ENCODE results near the gene ZFPM1. TPM values are rescaled to one million over a fixed set of nuclear protein-coding genes. Genes with fewer than 3 reads are reported as not detected.

ZFPM1 gene
- total and polyA plus RNA-seq, 2 of the 8 experiments (the other 6 are each of a cell fraction or from before 2014, with no cell fraction given), result 0.74 to 4.8 TPM

GRCh38 chr16:88504489-88505404 lies 51.7 kb downstream of the ZFPM1 start:
- no peak overlapping the region for H3K9ac ChIP-seq (replicated peaks in 1 of 4; ENCODE audit: extremely low read depth in 1 of 4, low read depth in 3 of 4, low read length in 3 of 4)
- H4K5ac ChIP-seq (ENCODE audit: insufficient read length, low read depth, low read length), result no peak overlapping the region
- no peaks in the 10 kb centered on the region; a peak in 1 of 7 replicates for H3K4me1 ChIP-seq (replicated peaks in 1 of 4; ENCODE audit: control insufficient read depth in 3 of 4, insufficient read depth in 4 of 4, low read length in 3 of 4)
- CTCF ChIA-PET (ENCODE audit: partially characterized antibody), result interaction anchor here (1.0 to 2.6 kb wide), 19 partner anchors 10 to 72 kb away, joined by 3 to 15 read pairs (median 3); no protein-coding TSS in a partner anchor
- H3K27me3 ChIP-seq (replicated peaks in 1 of 4; ENCODE audit: control insufficient read depth in 3 of 4, extremely low read depth in 1 of 4, insufficient read depth in 3 of 4, low read length in 3 of 4), result no peaks in the 10 kb centered on the region
- H2AFZ ChIP-seq (ENCODE audit: low read length), result no peak overlapping the region
- no peaks in the 10 kb centered on the region for H3K9me3 ChIP-seq (ENCODE audit: insufficient read depth in 2 of 2, low read depth in 1 of 2, low read length in 1 of 2)
- H3K79me2 ChIP-seq (ENCODE audit: control insufficient read depth in 1 of 2, insufficient read depth in 2 of 2, low read length in 2 of 2), result no peaks in the 10 kb centered on the region
- no peak overlapping the region for H3K56ac ChIP-seq (replicated peaks; ENCODE audit: insufficient read length, low read depth, low read length)
- H3K23me2 ChIP-seq (ENCODE audit: low read depth, low read length), result no peaks in the 10 kb centered on the region
- POLR2A ChIA-PET (ENCODE audit: partially characterized antibody), result interaction anchor here (0.8 kb wide), 1 partner anchor 36 kb away, joined by 3 read pairs; no protein-coding TSS in a partner anchor
- H3K14ac ChIP-seq (ENCODE audit: insufficient read length), result no peak overlapping the region
- H3K4me3 ChIP-seq (ENCODE audit: extremely low read depth in 1 of 4, insufficient read depth in 2 of 4, low read depth in 3 of 4, low read length in 4 of 4), result no peak overlapping the region
- no peak overlapping the region for H4K91ac ChIP-seq (replicated peaks; ENCODE audit: insufficient read length, low read length)
- H2AK5ac ChIP-seq (ENCODE audit: low read depth, low read length), result no peak overlapping the region
- H3K36me3 ChIP-seq (ENCODE audit: control insufficient read depth in 2 of 4, insufficient read depth in 4 of 4, low read length in 3 of 4), result no peaks in the 10 kb centered on the region
- H3K27ac ChIP-seq (ENCODE audit: low read depth, low read length), result no peak overlapping the region
- H3K18ac ChIP-seq (ENCODE audit: extremely low read depth, low read length), result no peak overlapping the region
- DNase-seq (ENCODE audit: low read depth in 1 of 2, low spot score in 2 of 2), result no peak
- H3K79me1 ChIP-seq (ENCODE audit: low read depth, low read length), result no peaks in the 10 kb centered on the region
- H2BK12ac ChIP-seq (ENCODE audit: low read depth, low read length), result no peak overlapping the region
- no peak overlapping the region for H2BK120ac ChIP-seq (replicated peaks; ENCODE audit: low read depth, low read length)
- 92% methylated on average over 26 of the region's 28 CpGs; no CpG with 5 or more reads in 1 of the 2 experiments for WGBS, 2 experiments (ENCODE audit: extremely low coverage in 1 of 2, insufficient coverage in 1 of 2, insufficient read length in 1 of 2, insufficient replicate concordance in 2 of 2, low coverage in 1 of 2, low lambda C conversion rate in 2 of 2, missing lambda C conversion rate in 1 of 2)
- H3K4me2 ChIP-seq (ENCODE audit: insufficient read depth in 1 of 2, low read depth in 2 of 2, low read length in 2 of 2), result no peak overlapping the region
- no peak overlapping the region for H3K4ac ChIP-seq (replicated peaks; ENCODE audit: insufficient read length, low read depth, low read length)
- peaks cover 0 to 4% of the 10 kb centered on the region in 2 experiments for H4K20me1 ChIP-seq (replicated peaks in 1 of 2; ENCODE audit: control insufficient read depth in 1 of 2, insufficient read depth in 2 of 2, low read length in 2 of 2)
- no peak overlapping the region; the same call in 1 of the 2 replicates for H4K8ac ChIP-seq (ENCODE audit: extremely low read depth, insufficient read depth, low read length)
- no peak overlapping the region for H2BK15ac ChIP-seq (ENCODE audit: low read length)
- no peak for FAIRE-seq
- H2BK5ac ChIP-seq (ENCODE audit: low read depth, low read length), result no peak overlapping the region
- H3K23ac ChIP-seq (ENCODE audit: insufficient read length), result no peak overlapping the region
- no peak overlapping the region for H2BK20ac ChIP-seq (ENCODE audit: low read length)
- no peak for TF ChIP-seq MAFK (IDR thresholded peaks at IDR 0.05; ENCODE audit: low read depth, low read length)
- no peak for TF ChIP-seq EGR1 (IDR thresholded peaks at IDR 0.05; ENCODE audit: borderline replicate concordance, low read depth, low read length)
- no peak for TF ChIP-seq JUN (IDR thresholded peaks at IDR 0.05; ENCODE audit: low read depth, low read length)
